ENCODE results near the gene FBXL15. TPM values are rescaled to one million over a fixed set of nuclear protein-coding genes. Genes with fewer than 3 reads are reported as not detected.

FBXL15 gene
- total RNA-seq, 1 donor from 2014 or later = 27.7 TPM

- peak in 1 of 2 donors; percentile 61 for TF ChIP-seq POLR2AphosphoS5 (IDR thresholded peaks at IDR 0.05; ENCODE audit: insufficient read depth in 1 of 2, low read depth in 1 of 2)
- TF ChIP-seq CTCF (IDR thresholded peaks at IDR 0.05) = no peak
- peak overlapping the region; percentile 40 to 49 for H3K4me3 ChIP-seq
- peaks cover 6% of the 10 kb centered on the region for H3K27me3 ChIP-seq
- H3K4me1 ChIP-seq = peaks cover 27% of the 10 kb centered on the region
- H3K27ac ChIP-seq = peak overlapping the region; percentile 73
- intact Hi-C loops (cut with DNase I) = no loop called here
- no peaks in the 10 kb centered on the region for H3K9me3 ChIP-seq
- H3K36me3 ChIP-seq = no peaks in the 10 kb centered on the region
- DNase-seq (ENCODE audit: extremely low spot score in 2 of 2) = no peak
Observed at GRCh38 chr10:102408728-102409603, 11.7 kb upstream of the FBXL15 start.

GRCh38 chr10:102409604-102410428 is 10.8 kb upstream of the FBXL15 start:
- TF ChIP-seq POLR2AphosphoS5 (IDR thresholded peaks at IDR 0.05; ENCODE audit: insufficient read depth in 1 of 2, low read depth in 1 of 2) (peak in 1 of 2 donors; percentile 2), CTCF (IDR thresholded peaks at IDR 0.05) (no peak)
- peaks cover 27% of the 10 kb centered on the region for H3K4me1 ChIP-seq
- peak overlapping the region; percentile 40 to 49 for H3K4me3 ChIP-seq
- intact Hi-C loops (cut with DNase I) = no loop called here
- peak overlapping the region; percentile 73 for H3K27ac ChIP-seq
- no peaks in the 10 kb centered on the region for H3K9me3 ChIP-seq
- H3K27me3 ChIP-seq = peaks cover 6% of the 10 kb centered on the region
- no peaks in the 10 kb centered on the region for H3K36me3 ChIP-seq
- DNase-seq (ENCODE audit: extremely low spot score in 2 of 2) = no peak

- TF ChIP-seq CTCF (IDR thresholded peaks at IDR 0.05) (no peak), POLR2AphosphoS5 (IDR thresholded peaks at IDR 0.05; ENCODE audit: insufficient read depth in 1 of 2, low read depth in 1 of 2) (peak in 1 of 2 donors; percentile 85), POLR2A (IDR thresholded peaks at IDR 0.05) (peak in 1 of 2 donors; percentile 27)
- DNase-seq (ENCODE audit: extremely low spot score in 2 of 2) = no peak
- intact Hi-C loops (cut with DNase I) = no loop called here
- peak overlapping the region; percentile 73 for H3K27ac ChIP-seq
- peaks cover 27% of the 10 kb centered on the region for H3K4me1 ChIP-seq
- H3K4me3 ChIP-seq = peak overlapping the region; percentile 40 to 49
- no peaks in the 10 kb centered on the region for H3K36me3 ChIP-seq
- peaks cover 6% of the 10 kb centered on the region for H3K27me3 ChIP-seq
- no peaks in the 10 kb centered on the region for H3K9me3 ChIP-seq
Observed at GRCh38 chr10:102410429-102411073, 10.1 kb upstream of the FBXL15 start.

GRCh38 chr10:102411341-102412255 is 9.0 kb upstream of the FBXL15 start:
- no peak for DNase-seq (ENCODE audit: extremely low spot score in 2 of 2)
- Histone ChIP-seq H3K36me3 (no peaks in the 10 kb centered on the region), H3K27ac (no peak overlapping the region), H3K9me3 (no peaks in the 10 kb centered on the region), H3K27me3 (peaks cover 6% of the 10 kb centered on the region), H3K4me3 (no peak overlapping the region), H3K4me1 (peaks cover 27% of the 10 kb centered on the region)
- TF ChIP-seq POLR2AphosphoS5 (IDR thresholded peaks at IDR 0.05; ENCODE audit: insufficient read depth in 1 of 2, low read depth in 1 of 2) = no peak
- no peak for TF ChIP-seq POLR2A (IDR thresholded peaks at IDR 0.05)
- no peak for TF ChIP-seq CTCF (IDR thresholded peaks at IDR 0.05)
- intact Hi-C loops (cut with DNase I) = no loop called here
